Suprapubic skin (tissue), 4 donors: ENCODE results near the gene ZNF593.

Experiments used
- EP300 ChIP-seq: sonication (generic); formaldehyde crosslinking; IDR thresholded peaks from one replicate; pipeline ENCODE4 v1.6.1; 2017; ENCODE audit warnings: antibody characterized with exemption
- POLR2AphosphoS5 ChIP-seq, 3 donors: sonication (generic); formaldehyde crosslinking; IDR thresholded peaks; one replicate each; pipeline ENCODE4 v1.6.1; 2017; ENCODE audit warnings: antibody characterized with exemption in 3 of 3
- TF ChIP-seq, protein P1 (sequence below), 2 donors: fragments of 200-600 bp in 1 of 2; fragments of 450-650 bp in 1 of 2; sonication (generic) in 1 of 2; IDR thresholded peaks; one replicate each; pipeline ENCODE4 v1.5.1; 2016 to 2019; ENCODE audit warnings: antibody characterized with exemption in 2 of 2, mild to moderate bottlenecking in 1 of 2, moderate library complexity in 1 of 2

- TF ChIP-seq, protein P1, sequence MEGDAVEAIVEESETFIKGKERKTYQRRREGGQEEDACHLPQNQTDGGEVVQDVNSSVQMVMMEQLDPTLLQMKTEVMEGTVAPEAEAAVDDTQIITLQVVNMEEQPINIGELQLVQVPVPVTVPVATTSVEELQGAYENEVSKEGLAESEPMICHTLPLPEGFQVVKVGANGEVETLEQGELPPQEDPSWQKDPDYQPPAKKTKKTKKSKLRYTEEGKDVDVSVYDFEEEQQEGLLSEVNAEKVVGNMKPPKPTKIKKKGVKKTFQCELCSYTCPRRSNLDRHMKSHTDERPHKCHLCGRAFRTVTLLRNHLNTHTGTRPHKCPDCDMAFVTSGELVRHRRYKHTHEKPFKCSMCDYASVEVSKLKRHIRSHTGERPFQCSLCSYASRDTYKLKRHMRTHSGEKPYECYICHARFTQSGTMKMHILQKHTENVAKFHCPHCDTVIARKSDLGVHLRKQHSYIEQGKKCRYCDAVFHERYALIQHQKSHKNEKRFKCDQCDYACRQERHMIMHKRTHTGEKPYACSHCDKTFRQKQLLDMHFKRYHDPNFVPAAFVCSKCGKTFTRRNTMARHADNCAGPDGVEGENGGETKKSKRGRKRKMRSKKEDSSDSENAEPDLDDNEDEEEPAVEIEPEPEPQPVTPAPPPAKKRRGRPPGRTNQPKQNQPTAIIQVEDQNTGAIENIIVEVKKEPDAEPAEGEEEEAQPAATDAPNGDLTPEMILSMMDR (IDR thresholded peaks at IDR 0.05): no peak
- TF ChIP-seq POLR2AphosphoS5 (IDR thresholded peaks at IDR 0.05): no peak
- no peak for TF ChIP-seq EP300
Measured at GRCh38 chr1:26162220-26162709, 7.4 kb upstream of the ZNF593 start.
